Astrocyte (in vitro differentiated cells and primary cell): ENCODE data around the gene RICTOR.
A peak's percentile ranks its signal among the peaks of the same experiment; 100 is the strongest.

ENCODE experiments used
- CTCF ChIP-seq: IDR thresholded peaks from 2 replicates; pipeline ENCODE4 v1.5.1; 2011; ENCODE audit warnings: low read depth, mild to moderate bottlenecking, inconsistent platforms, low read length, moderate library complexity; ENCODE audit not compliant: insufficient read depth
- EZH2 ChIP-seq: IDR thresholded peaks from 2 replicates; pipeline ENCODE4 v1.6.1; 2012; ENCODE audit warnings: mild to moderate bottlenecking, low read length, inconsistent platforms; ENCODE audit not compliant: insufficient read depth

- peak; percentile 59 for TF ChIP-seq CTCF
- no peak for TF ChIP-seq EZH2
Observed at GRCh38 chr5:38994324-38994927, 79.8 kb downstream of the RICTOR start.
